ENCODE data around the gene SPRR1B. TPM values are rescaled to one million over a fixed set of nuclear protein-coding genes. Genes with fewer than 3 reads are reported as not detected.
"Not testable (repeated sequence)": the region's sequence is repeated elsewhere in the genome, so short reads cannot be mapped to it uniquely, and the experiment has no call there.

Gene SPRR1B
- total and polyA plus RNA-seq, 4 donors: not detected

DNA sequence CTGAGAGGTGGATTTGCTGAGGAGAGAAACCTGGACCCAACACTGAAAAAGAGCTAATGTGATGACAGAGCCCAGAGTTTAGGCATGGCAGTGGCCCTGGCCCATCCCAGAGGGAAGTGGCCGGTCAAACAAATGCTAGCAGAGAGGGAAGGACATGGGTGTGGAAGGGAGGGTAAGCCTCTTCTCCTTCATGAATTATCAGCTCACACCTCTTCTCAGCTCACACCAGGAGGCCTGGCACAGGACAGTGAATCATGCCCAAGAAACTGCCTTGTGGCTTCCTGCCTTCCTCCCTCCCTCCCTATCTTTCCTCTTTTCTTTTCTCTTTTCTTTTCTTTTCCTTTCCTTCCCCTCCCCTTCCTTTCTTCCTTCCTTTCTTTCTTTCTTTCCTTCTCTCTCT lies 30.7 kb upstream of the SPRR1B start:
- no peak overlapping the region for H3K4me3 ChIP-seq (ENCODE audit: low read depth in 1 of 3, low read length in 3 of 3)
- no peak for DNase-seq (ENCODE audit: low spot score)
- H3K27ac ChIP-seq (ENCODE audit: low read depth in 1 of 2, low read length in 2 of 2): no peak overlapping the region
- WGBS: 97% methylated on average over 1 of the region's 1 CpG
- H3K9ac ChIP-seq (ENCODE audit: low read depth in 1 of 2, low read length in 2 of 2): no peak overlapping the region
- H3K9me3 ChIP-seq (ENCODE audit: control insufficient read depth in 4 of 4, low read length in 3 of 4): no peaks in the 10 kb centered on the region
- H3K36me3 ChIP-seq (ENCODE audit: control insufficient read depth in 4 of 4, insufficient read depth in 3 of 4, low read depth in 1 of 4, low read length in 3 of 4): no peaks in the 10 kb centered on the region
- no peak for TF ChIP-seq TAF1 (conservative IDR thresholded peaks at IDR 0.05)
- TF ChIP-seq JUND (IDR thresholded peaks at IDR 0.05): no peak
- no peak for TF ChIP-seq RXRA (IDR thresholded peaks at IDR 0.05)
- TF ChIP-seq SP1 (IDR thresholded peaks at IDR 0.05): no peak
- TF ChIP-seq ZBTB33 (IDR thresholded peaks at IDR 0.05): no peak
- TF ChIP-seq, protein P1, sequence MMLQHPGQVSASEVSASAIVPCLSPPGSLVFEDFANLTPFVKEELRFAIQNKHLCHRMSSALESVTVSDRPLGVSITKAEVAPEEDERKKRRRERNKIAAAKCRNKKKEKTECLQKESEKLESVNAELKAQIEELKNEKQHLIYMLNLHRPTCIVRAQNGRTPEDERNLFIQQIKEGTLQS (IDR thresholded peaks at IDR 0.05): no peak
- TF ChIP-seq RAD21 (IDR thresholded peaks at IDR 0.05): no peak
- no peak for TF ChIP-seq CTCF (IDR thresholded peaks at IDR 0.05; ENCODE audit: low read depth, low read length, missing input control)
- no peak for TF ChIP-seq NR2F2 (IDR thresholded peaks at IDR 0.05)
- no peaks in the 10 kb centered on the region for H3K4me1 ChIP-seq (ENCODE audit: control insufficient read depth in 4 of 4, insufficient read depth in 4 of 4, low read length in 3 of 4)
- no peaks in the 10 kb centered on the region for H3K27me3 ChIP-seq (ENCODE audit: control insufficient read depth in 4 of 4, insufficient read depth in 4 of 4, low read length in 3 of 4)

- H3K9ac ChIP-seq (ENCODE audit: low read depth in 1 of 2, low read length in 2 of 2): no peak within 1 kb of the TSS
- no peaks in the 10 kb centered on the region for H3K27me3 ChIP-seq (ENCODE audit: control insufficient read depth in 4 of 4, insufficient read depth in 4 of 4, low read length in 3 of 4)
- no peak for TF ChIP-seq JUND (IDR thresholded peaks at IDR 0.05)
- TF ChIP-seq CTCF (IDR thresholded peaks at IDR 0.05; ENCODE audit: low read depth, low read length, missing input control): no peak
- no peak for TF ChIP-seq GABPA (IDR thresholded peaks at IDR 0.05 in 1 of 2, conservative IDR thresholded peaks at IDR 0.05 in 1 of 2)
- TF ChIP-seq NR2F2 (IDR thresholded peaks at IDR 0.05): no peak
- TF ChIP-seq HNF4G (IDR thresholded peaks at IDR 0.05): no peak
- TF ChIP-seq YY1 (IDR thresholded peaks at IDR 0.05): no peak
- TF ChIP-seq FOXA1 (IDR thresholded peaks at IDR 0.05): no peak
- no peak for TF ChIP-seq RXRA (IDR thresholded peaks at IDR 0.05)
- no peak for DNase-seq (ENCODE audit: low spot score)
- no peak within 1 kb of the TSS for H3K4me3 ChIP-seq (ENCODE audit: low read depth in 1 of 3, low read length in 3 of 3)
- 75% methylated on average over 2 of the region's 2 CpGs for WGBS
- no peak within 1 kb of the TSS for H3K27ac ChIP-seq (ENCODE audit: low read depth in 1 of 2, low read length in 2 of 2)
- H3K4me1 ChIP-seq (ENCODE audit: control insufficient read depth in 4 of 4, insufficient read depth in 4 of 4, low read length in 3 of 4): no peaks in the 10 kb centered on the region
- H3K36me3 ChIP-seq (ENCODE audit: control insufficient read depth in 4 of 4, insufficient read depth in 3 of 4, low read depth in 1 of 4, low read length in 3 of 4): no peaks in the 10 kb centered on the region
- no peaks in the 10 kb centered on the region for H3K9me3 ChIP-seq (ENCODE audit: control insufficient read depth in 4 of 4, low read length in 3 of 4)
Observed at GRCh38 chr1:153001382-153001781, 29.6 kb upstream of the SPRR1B start, which contains the start of gene SPRR3. SPRR3 (plus strand) TSS chr1:153001749; CDS start chr1:153003021, 1,272 bp downstream.

GRCh38 chr1:153011235-153011758 lies 19.7 kb upstream of the SPRR1B start:
- not testable (repeated sequence) for H3K9me3 ChIP-seq (ENCODE audit: control insufficient read depth in 4 of 4, low read length in 3 of 4); H3K4me1 ChIP-seq (ENCODE audit: control insufficient read depth in 4 of 4, insufficient read depth in 4 of 4, low read length in 3 of 4); H3K4me3 ChIP-seq (ENCODE audit: low read depth in 1 of 3, low read length in 3 of 3); H3K36me3 ChIP-seq (ENCODE audit: control insufficient read depth in 4 of 4, insufficient read depth in 3 of 4, low read depth in 1 of 4, low read length in 3 of 4); DNase-seq (ENCODE audit: low spot score); H3K27ac ChIP-seq (ENCODE audit: low read depth in 1 of 2, low read length in 2 of 2); H3K27me3 ChIP-seq (ENCODE audit: control insufficient read depth in 4 of 4, insufficient read depth in 4 of 4, low read length in 3 of 4); H3K9ac ChIP-seq (ENCODE audit: low read depth in 1 of 2, low read length in 2 of 2)
- WGBS: 74% methylated on average over 8 of the region's 8 CpGs

DNA sequence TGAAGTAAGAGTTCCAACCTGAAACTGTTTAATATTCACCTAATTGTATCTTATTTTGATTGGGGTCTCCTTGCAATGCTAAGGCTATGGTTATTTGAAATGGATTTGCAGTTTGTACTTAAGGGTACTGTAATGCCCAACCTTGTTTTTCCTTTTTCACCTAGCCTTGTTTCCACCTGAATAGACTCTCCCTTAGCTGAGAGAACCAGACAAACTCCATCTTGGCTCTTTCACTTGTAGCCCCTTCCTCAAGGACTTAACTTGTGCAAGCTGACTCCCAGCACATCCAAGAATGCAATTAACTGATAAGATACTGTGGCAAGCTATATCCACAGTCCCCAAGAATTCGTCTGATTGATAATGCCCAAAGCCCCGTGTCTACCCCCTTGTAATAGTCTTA lies 9.2 kb upstream of the SPRR1B start:
- WGBS: 26% methylated on average over 2 of the region's 2 CpGs
- not testable (repeated sequence) for H3K27ac ChIP-seq (ENCODE audit: low read depth in 1 of 2, low read length in 2 of 2); H3K36me3 ChIP-seq (ENCODE audit: control insufficient read depth in 4 of 4, insufficient read depth in 3 of 4, low read depth in 1 of 4, low read length in 3 of 4); H3K9ac ChIP-seq (ENCODE audit: low read depth in 1 of 2, low read length in 2 of 2); H3K4me3 ChIP-seq (ENCODE audit: low read depth in 1 of 3, low read length in 3 of 3); H3K27me3 ChIP-seq (ENCODE audit: control insufficient read depth in 4 of 4, insufficient read depth in 4 of 4, low read length in 3 of 4); DNase-seq (ENCODE audit: low spot score); H3K9me3 ChIP-seq (ENCODE audit: control insufficient read depth in 4 of 4, low read length in 3 of 4); H3K4me1 ChIP-seq (ENCODE audit: control insufficient read depth in 4 of 4, insufficient read depth in 4 of 4, low read length in 3 of 4)

DNA sequence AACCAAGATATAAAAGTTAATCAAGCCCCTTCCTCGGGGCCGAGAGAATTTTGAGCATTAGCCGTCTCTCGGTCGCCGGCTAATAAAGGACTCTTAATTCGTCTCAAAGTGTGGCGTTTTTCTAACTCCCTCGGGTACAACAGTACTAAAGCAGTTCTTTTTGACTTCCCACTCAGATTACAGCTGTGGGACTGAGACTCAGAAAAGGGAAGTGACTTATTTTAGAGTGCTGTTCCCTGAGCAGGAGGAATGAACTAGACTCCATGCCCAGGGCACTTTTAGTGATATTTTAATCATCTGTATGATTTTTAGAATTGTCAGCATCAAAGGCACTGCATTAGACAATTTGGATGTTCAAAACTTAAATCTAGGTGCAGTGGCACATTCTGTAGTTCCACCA lies 8.7 kb upstream of the SPRR1B start:
- H3K27ac ChIP-seq (ENCODE audit: low read depth in 1 of 2, low read length in 2 of 2); H3K4me1 ChIP-seq (ENCODE audit: control insufficient read depth in 4 of 4, insufficient read depth in 4 of 4, low read length in 3 of 4); H3K9me3 ChIP-seq (ENCODE audit: control insufficient read depth in 4 of 4, low read length in 3 of 4); H3K9ac ChIP-seq (ENCODE audit: low read depth in 1 of 2, low read length in 2 of 2); H3K27me3 ChIP-seq (ENCODE audit: control insufficient read depth in 4 of 4, insufficient read depth in 4 of 4, low read length in 3 of 4); DNase-seq (ENCODE audit: low spot score); H3K36me3 ChIP-seq (ENCODE audit: control insufficient read depth in 4 of 4, insufficient read depth in 3 of 4, low read depth in 1 of 4, low read length in 3 of 4); H3K4me3 ChIP-seq (ENCODE audit: low read depth in 1 of 3, low read length in 3 of 3): not testable (repeated sequence)
- WGBS: 62% methylated on average over 9 of the region's 9 CpGs
